Ishikawa (cell line): ENCODE data around the gene NTN1.

Experiments used
- CEBPB ChIP-seq: IDR thresholded peaks from 2 replicates; pipeline ENCODE4 v1.6.1; 2012
- CREB1 ChIP-seq: IDR thresholded peaks from 2 replicates; pipeline ENCODE4 v1.6.1; 2012; ENCODE audit warnings: low read depth
- EGR1 ChIP-seq: IDR thresholded peaks from 2 replicates; pipeline ENCODE4 v1.6.1; 2012
- EP300 ChIP-seq: IDR thresholded peaks from 2 replicates; pipeline ENCODE4 v1.6.1; 2012; ENCODE audit warnings: borderline replicate concordance
- FOXM1 ChIP-seq: IDR thresholded peaks from 2 replicates; pipeline ENCODE4 v1.6.1; 2012; ENCODE audit warnings: low read depth, borderline replicate concordance
- NFIC ChIP-seq: IDR thresholded peaks from 2 replicates; pipeline ENCODE4 v1.6.1; 2012
- RAD21 ChIP-seq: IDR thresholded peaks from 2 replicates; pipeline ENCODE4 v1.6.1; 2012; ENCODE audit warnings: low read depth
- REST ChIP-seq: IDR thresholded peaks from 2 replicates; pipeline ENCODE4 v1.6.1; 2012; ENCODE audit warnings: low read depth, mild to moderate bottlenecking
- TAF1 ChIP-seq: IDR thresholded peaks from 2 replicates; pipeline ENCODE4 v1.6.1; 2012; ENCODE audit warnings: low read depth, mild to moderate bottlenecking
- TCF12 ChIP-seq: IDR thresholded peaks from 2 replicates; pipeline ENCODE4 v1.6.1; 2012; ENCODE audit warnings: low read depth
- TEAD4 ChIP-seq: IDR thresholded peaks from 2 replicates; pipeline ENCODE4 v1.6.1; 2012
- USF1 ChIP-seq: IDR thresholded peaks from 2 replicates; pipeline ENCODE4 v1.6.1; 2012
- YY1 ChIP-seq: IDR thresholded peaks from 2 replicates; pipeline ENCODE4 v1.6.1; 2012; ENCODE audit warnings: low read depth
- ZBTB7A ChIP-seq: IDR thresholded peaks from 2 replicates; pipeline ENCODE4 v1.6.1; 2012; ENCODE audit warnings: low read depth
- TF ChIP-seq, protein P1 (sequence below): IDR thresholded peaks from 2 replicates; pipeline ENCODE4 v1.6.1; 2012

The NTN1 gene

DNA sequence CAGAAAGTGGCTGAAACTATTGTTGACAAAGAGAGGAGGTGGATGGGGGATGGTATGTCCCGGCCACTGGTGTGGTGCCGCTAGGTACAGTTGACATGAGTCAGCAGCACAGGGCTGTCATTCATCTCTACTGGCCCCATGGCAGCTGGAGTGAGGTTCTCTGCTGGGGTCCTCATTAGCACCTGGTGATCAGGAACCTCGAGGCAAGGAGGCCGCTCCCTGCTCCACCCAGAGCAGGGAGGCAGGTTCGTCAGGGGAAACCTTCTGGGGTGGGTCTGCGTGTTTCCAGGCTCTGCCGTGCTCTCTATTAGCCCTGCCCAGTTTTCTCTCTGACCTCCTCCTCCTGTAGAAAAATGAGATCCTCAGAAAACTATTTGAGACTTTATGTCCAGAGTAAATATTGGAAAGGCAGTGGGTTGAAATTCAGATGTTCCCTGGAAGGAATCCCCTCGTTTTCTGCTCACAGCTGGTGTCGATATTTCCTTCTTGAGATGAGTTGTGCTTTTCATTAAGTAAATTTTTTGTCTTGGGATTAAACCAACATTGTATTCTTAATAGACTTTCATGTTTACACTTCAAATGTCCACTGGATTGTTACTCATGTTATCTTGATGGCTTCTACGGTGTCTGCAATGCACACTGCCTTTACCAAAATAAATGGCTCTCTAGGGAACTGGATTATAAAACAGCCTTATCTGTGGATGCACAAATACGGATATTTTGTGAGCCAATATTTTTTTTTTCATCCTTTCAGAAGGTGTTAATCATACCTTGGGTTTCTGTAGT lies 7.1 kb downstream of the NTN1 start:
- TF ChIP-seq YY1 (no peak), TEAD4 (no peak), TAF1 (no peak), FOXM1 (no peak)

DNA sequence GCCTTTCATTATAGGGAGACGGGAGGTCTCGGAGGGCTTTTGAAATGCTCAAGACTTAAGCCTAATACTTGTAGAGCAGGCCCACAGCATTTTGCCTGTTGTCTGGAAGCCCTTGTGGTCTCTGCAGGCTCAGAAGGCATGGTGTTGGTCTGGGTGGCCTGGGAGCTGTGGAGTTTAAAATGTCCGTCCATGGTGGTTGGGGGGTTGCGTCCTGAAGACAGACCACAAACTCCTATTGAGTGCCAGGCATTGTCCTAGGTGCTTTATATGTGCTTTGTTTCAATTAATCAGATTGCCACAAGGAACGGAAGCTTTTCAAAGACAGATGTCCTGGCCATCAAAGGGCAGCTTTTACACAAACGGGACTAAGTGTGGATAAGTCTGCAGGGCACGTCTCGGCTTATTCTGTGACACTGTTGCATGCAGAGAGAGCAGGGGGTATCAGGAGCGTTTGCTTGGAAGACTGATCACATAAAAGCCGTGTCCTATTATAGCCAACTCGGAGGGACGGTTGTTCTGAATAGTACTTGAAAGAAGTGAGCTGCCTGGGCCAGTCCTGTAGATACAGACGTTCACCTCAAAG lies 7.8 kb downstream of the NTN1 start:
- TF ChIP-seq, protein P1, sequence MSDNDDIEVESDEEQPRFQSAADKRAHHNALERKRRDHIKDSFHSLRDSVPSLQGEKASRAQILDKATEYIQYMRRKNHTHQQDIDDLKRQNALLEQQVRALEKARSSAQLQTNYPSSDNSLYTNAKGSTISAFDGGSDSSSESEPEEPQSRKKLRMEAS, result no peak
- TF ChIP-seq YY1 (no peak), EGR1 (no peak), TAF1 (no peak), REST (no peak), USF1 (no peak), NFIC (no peak), EP300 (no peak), TCF12 (no peak), FOXM1 (no peak), CEBPB (no peak), ZBTB7A (no peak), RAD21 (no peak), CREB1 (no peak)

DNA sequence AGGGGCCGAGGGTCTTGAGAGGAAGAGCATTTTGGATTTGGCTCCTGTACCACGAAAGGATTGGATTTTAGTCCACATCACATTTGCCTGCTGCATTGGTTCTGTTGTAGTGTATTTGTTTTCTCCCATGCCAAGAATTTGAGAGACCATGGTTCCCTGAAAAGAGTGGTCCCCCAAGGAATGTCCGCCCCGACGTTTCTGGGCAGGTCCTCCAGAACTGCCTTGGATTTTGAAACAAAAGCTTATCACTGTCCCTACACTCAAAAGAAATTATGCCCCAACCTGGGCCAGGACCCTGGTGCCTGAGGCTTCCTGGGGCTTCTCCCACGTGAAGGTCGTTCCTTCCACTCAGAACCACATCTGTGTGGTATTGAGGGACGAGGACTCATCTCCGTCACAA lies 10.8 kb downstream of the NTN1 start:
- no peak for TF ChIP-seq ZBTB7A
- TF ChIP-seq TCF12, result no peak
- no peak for TF ChIP-seq TEAD4
- no peak for TF ChIP-seq USF1
- TF ChIP-seq EP300, result no peak

DNA sequence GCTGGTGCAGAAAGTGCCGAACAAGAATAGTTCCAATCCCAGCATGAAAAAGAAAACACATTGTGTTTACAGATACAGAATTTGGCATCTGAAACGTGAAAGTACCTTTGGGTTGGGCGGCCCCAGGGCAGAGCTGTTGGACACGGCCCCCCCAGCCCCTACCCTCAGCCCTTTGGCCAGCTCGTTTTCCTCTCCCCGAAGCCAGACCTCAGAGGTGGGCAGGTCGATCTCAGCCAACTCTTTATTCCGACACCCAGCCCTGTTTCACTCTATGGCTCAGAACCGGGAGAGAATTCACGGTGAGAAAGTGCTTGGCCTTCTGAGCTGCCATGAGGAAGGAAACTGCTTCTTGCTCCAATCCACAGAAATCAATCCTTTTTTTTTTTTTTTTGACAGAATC lies 11.3 kb downstream of the NTN1 start:
- TF ChIP-seq FOXM1, result no peak
- TF ChIP-seq TAF1, result no peak
- TF ChIP-seq REST, result no peak
- TF ChIP-seq EGR1, result no peak
- TF ChIP-seq USF1, result no peak
- no peak for TF ChIP-seq TEAD4
- TF ChIP-seq ZBTB7A, result no peak
- TF ChIP-seq, protein P1, result no peak
- TF ChIP-seq RAD21, result no peak
- TF ChIP-seq TCF12, result no peak
- TF ChIP-seq CREB1, result no peak
- TF ChIP-seq NFIC, result no peak
- TF ChIP-seq YY1, result no peak
- TF ChIP-seq EP300, result no peak
- TF ChIP-seq CEBPB, result no peak

DNA sequence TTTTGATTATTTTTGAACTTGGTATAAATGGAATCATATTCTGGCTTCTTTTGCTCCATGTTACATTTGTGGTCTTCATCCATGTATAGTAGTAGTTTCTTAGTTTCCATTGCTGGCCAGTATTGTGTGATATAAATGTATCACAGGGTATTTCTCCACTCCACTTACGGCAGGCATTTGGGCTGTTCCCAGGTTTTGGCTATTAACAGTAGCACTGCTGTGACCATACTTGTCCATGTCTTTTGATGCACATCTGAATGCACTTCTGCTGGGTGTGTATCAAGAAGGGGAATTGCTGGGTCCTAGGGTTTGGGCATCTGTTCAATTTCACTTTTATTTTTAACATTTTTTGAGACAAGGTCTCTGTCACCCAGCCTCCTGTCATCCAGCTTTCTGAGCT lies 13.9 kb downstream of the NTN1 start:
- TF ChIP-seq NFIC, result no peak
- no peak for TF ChIP-seq EP300
- no peak for TF ChIP-seq TAF1

- TF ChIP-seq EP300 (no peak), REST (no peak), CREB1 (no peak), NFIC (no peak)
Measured at GRCh38 chr17:9036336-9036735, 15.0 kb downstream of the NTN1 start.
